ENCODE data around the gene HSPA9. TPM values are rescaled to one million over a fixed set of nuclear protein-coding genes. Genes with fewer than 3 reads are reported as not detected.

HSPA9 gene
- total RNA-seq, 1 donor from 2014 or later: 197 TPM

GRCh38 chr5:138573949-138574670 lies 1.1 kb downstream of the HSPA9 start:
- H3K36me3 Mint-ChIP-seq (ENCODE audit: unreplicated experiment): peaks cover 35% of the 10 kb centered on the region
- peak overlapping the region; percentile 100 for H3K27ac Mint-ChIP-seq (ENCODE audit: unreplicated experiment)
- TF ChIP-seq CTCF (IDR thresholded peaks at IDR 0.05): no peak
- H3K4me1 Mint-ChIP-seq (ENCODE audit: unreplicated experiment): peaks cover 29% of the 10 kb centered on the region
- H3K9me3 Mint-ChIP-seq (ENCODE audit: unreplicated experiment): peaks cover 3% of the 10 kb centered on the region
- H3K27me3 Mint-ChIP-seq (ENCODE audit: unreplicated experiment): no peaks in the 10 kb centered on the region
- DNase-seq (ENCODE audit: extremely low spot score, unreplicated experiment): no peak
- peak overlapping the region; percentile 89 for H3K4me3 Mint-ChIP-seq (ENCODE audit: unreplicated experiment)

- no peak for DNase-seq (ENCODE audit: extremely low spot score, unreplicated experiment)
- TF ChIP-seq CTCF (IDR thresholded peaks at IDR 0.05): no peak
- Mint-ChIP-seq H3K27me3 (ENCODE audit: unreplicated experiment) (no peaks in the 10 kb centered on the region), H3K4me1 (ENCODE audit: unreplicated experiment) (peaks cover 29% of the 10 kb centered on the region), H3K9me3 (ENCODE audit: unreplicated experiment) (peaks cover 3% of the 10 kb centered on the region), H3K36me3 (ENCODE audit: unreplicated experiment) (peaks cover 44% of the 10 kb centered on the region), H3K4me3 (ENCODE audit: unreplicated experiment) (no peak overlapping the region), H3K27ac (ENCODE audit: unreplicated experiment) (peak overlapping the region; percentile 100)
Observed at GRCh38 chr5:138573223-138573622, 2.0 kb downstream of the HSPA9 start.

- no peaks in the 10 kb centered on the region for H3K27me3 Mint-ChIP-seq (ENCODE audit: unreplicated experiment)
Observed at GRCh38 chr5:138570871-138571270, 4.3 kb downstream of the HSPA9 start.

GRCh38 chr5:138569782-138570181 lies 5.4 kb downstream of the HSPA9 start:
- Mint-ChIP-seq H3K4me3 (ENCODE audit: unreplicated experiment) (no peak overlapping the region), H3K27me3 (ENCODE audit: unreplicated experiment) (no peaks in the 10 kb centered on the region), H3K36me3 (ENCODE audit: unreplicated experiment) (peaks cover 70% of the 10 kb centered on the region), H3K27ac (ENCODE audit: unreplicated experiment) (peak overlapping the region; percentile 10), H3K4me1 (ENCODE audit: unreplicated experiment) (peaks cover 18% of the 10 kb centered on the region), H3K9me3 (ENCODE audit: unreplicated experiment) (no peaks in the 10 kb centered on the region)
- TF ChIP-seq CTCF (IDR thresholded peaks at IDR 0.05): no peak
- no peak for DNase-seq (ENCODE audit: extremely low spot score, unreplicated experiment)

More at GRCh38 chr5:138570871-138571270, 4.3 kb downstream of the HSPA9 start:
- TF ChIP-seq CTCF (IDR thresholded peaks at IDR 0.05): no peak
- DNase-seq (ENCODE audit: extremely low spot score, unreplicated experiment): no peak
- no peak overlapping the region for H3K4me3 Mint-ChIP-seq (ENCODE audit: unreplicated experiment)
- no peak overlapping the region for H3K27ac Mint-ChIP-seq (ENCODE audit: unreplicated experiment)
- peaks cover 21% of the 10 kb centered on the region for H3K4me1 Mint-ChIP-seq (ENCODE audit: unreplicated experiment)
- peaks cover 2% of the 10 kb centered on the region for H3K9me3 Mint-ChIP-seq (ENCODE audit: unreplicated experiment)
- H3K36me3 Mint-ChIP-seq (ENCODE audit: unreplicated experiment): peaks cover 62% of the 10 kb centered on the region

- Mint-ChIP-seq H3K27ac (ENCODE audit: unreplicated experiment) (no peak overlapping the region), H3K4me1 (ENCODE audit: unreplicated experiment) (peaks cover 7% of the 10 kb centered on the region), H3K27me3 (ENCODE audit: unreplicated experiment) (no peaks in the 10 kb centered on the region), H3K4me3 (ENCODE audit: unreplicated experiment) (no peak overlapping the region), H3K9me3 (ENCODE audit: unreplicated experiment) (no peaks in the 10 kb centered on the region), H3K36me3 (ENCODE audit: unreplicated experiment) (peaks cover 67% of the 10 kb centered on the region)
- no peak for TF ChIP-seq CTCF (IDR thresholded peaks at IDR 0.05)
- DNase-seq (ENCODE audit: extremely low spot score, unreplicated experiment): no peak
Observed at GRCh38 chr5:138568061-138568824, 7.0 kb downstream of the HSPA9 start.

Data from osteocyte (in vitro differentiated cells).